Measurements from ENCODE around the gene MGAT3.

The MGAT3 gene

DNA sequence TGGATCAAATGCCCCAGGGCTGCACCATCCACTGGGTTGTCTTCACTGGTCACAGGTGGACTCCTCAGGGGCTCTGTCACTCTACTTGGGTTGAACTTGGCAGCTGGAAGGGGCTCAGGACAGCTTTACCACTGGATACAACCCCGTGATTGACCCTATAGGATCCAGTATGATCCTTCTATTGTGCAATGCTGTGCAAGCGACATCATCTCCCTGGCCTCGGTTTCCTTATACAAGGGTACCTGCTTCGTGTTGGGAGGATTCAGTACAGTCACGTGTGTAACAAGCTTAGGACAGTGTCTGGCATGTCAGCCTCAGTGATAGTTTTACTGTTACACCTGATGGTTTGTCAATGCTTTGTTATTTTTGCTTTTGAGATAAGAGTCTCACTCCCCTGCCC lies 24.8 kb downstream of the MGAT3 start:
- ATAC-seq (ENCODE audit: insufficient read depth, low read depth) (no peak), DNase-seq (no peak)
- Histone ChIP-seq H3K27me3 (ENCODE audit: insufficient read depth, low read length, poor library complexity) (no peaks in the 10 kb centered on the region), H3K36me3 (ENCODE audit: insufficient read depth, low read length) (no peaks in the 10 kb centered on the region), H4K20me1 (ENCODE audit: insufficient read depth, low read length) (peaks cover 8% of the 10 kb centered on the region), H3K27ac (ENCODE audit: low read length) (no peak overlapping the region), H3K4me1 (ENCODE audit: insufficient read depth, low read length) (no peaks in the 10 kb centered on the region), H3K79me2 (ENCODE audit: insufficient read depth, low read length) (no peaks in the 10 kb centered on the region), H3K9ac (ENCODE audit: low read depth, low read length) (no peak overlapping the region), H3K4me2 (ENCODE audit: insufficient read depth, low read length) (no peak overlapping the region), H3K4me3 (ENCODE audit: low read depth in 1 of 2, low read length in 2 of 2) (no peak overlapping the region), H2AFZ (ENCODE audit: low read depth, low read length) (no peak overlapping the region), H3K9me3 (ENCODE audit: insufficient read depth, low read length, severe bottlenecking) (no peaks in the 10 kb centered on the region)
- TF ChIP-seq, protein P1, sequence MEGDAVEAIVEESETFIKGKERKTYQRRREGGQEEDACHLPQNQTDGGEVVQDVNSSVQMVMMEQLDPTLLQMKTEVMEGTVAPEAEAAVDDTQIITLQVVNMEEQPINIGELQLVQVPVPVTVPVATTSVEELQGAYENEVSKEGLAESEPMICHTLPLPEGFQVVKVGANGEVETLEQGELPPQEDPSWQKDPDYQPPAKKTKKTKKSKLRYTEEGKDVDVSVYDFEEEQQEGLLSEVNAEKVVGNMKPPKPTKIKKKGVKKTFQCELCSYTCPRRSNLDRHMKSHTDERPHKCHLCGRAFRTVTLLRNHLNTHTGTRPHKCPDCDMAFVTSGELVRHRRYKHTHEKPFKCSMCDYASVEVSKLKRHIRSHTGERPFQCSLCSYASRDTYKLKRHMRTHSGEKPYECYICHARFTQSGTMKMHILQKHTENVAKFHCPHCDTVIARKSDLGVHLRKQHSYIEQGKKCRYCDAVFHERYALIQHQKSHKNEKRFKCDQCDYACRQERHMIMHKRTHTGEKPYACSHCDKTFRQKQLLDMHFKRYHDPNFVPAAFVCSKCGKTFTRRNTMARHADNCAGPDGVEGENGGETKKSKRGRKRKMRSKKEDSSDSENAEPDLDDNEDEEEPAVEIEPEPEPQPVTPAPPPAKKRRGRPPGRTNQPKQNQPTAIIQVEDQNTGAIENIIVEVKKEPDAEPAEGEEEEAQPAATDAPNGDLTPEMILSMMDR (IDR thresholded peaks at IDR 0.05; ENCODE audit: borderline replicate concordance, extremely low read depth, low read length, poor library complexity, severe bottlenecking): no peak
- TF ChIP-seq EZH2 (IDR thresholded peaks at IDR 0.05; ENCODE audit: borderline replicate concordance, low read depth, low read length, severe bottlenecking): no peak

DNA sequence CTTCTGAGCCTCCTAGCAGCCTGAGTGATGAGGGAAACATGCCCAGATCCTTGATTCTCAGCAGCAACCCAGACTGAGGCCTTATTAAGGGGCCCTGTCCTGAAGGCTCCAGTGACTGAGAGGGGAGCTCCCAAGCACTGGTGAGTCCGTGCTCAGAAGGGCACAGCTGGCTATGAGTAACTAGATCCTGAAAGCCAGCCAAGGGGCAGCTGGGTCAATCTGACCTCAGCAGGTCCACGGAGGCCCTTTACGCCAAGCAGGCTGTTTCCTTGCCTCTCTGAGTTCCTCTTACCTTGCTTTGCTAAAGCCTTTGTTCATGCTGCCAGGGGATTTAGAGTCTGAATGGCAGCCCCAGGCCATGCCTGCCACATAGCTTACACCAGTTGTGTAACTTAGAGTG lies 26.0 kb downstream of the MGAT3 start:
- H2AFZ ChIP-seq (ENCODE audit: low read depth, low read length): no peak overlapping the region
- H3K4me1 ChIP-seq (ENCODE audit: insufficient read depth, low read length): no peaks in the 10 kb centered on the region
- peaks cover 8% of the 10 kb centered on the region; the same call in 1 of the 2 replicates for H4K20me1 ChIP-seq (ENCODE audit: insufficient read depth, low read length)
- H3K27ac ChIP-seq (ENCODE audit: low read length): no peak overlapping the region
- no peak overlapping the region for H3K4me3 ChIP-seq (ENCODE audit: low read depth in 1 of 2, low read length in 2 of 2)
- H3K9ac ChIP-seq (ENCODE audit: low read depth, low read length): no peak overlapping the region
- no peaks in the 10 kb centered on the region for H3K36me3 ChIP-seq (ENCODE audit: insufficient read depth, low read length)
- TF ChIP-seq, protein P1 (IDR thresholded peaks at IDR 0.05; ENCODE audit: borderline replicate concordance, extremely low read depth, low read length, poor library complexity, severe bottlenecking): no peak
- no peak for TF ChIP-seq EZH2 (IDR thresholded peaks at IDR 0.05; ENCODE audit: borderline replicate concordance, low read depth, low read length, severe bottlenecking)
- no peaks in the 10 kb centered on the region for H3K79me2 ChIP-seq (ENCODE audit: insufficient read depth, low read length)
- no peaks in the 10 kb centered on the region for H3K9me3 ChIP-seq (ENCODE audit: insufficient read depth, low read length, severe bottlenecking)
- no peaks in the 10 kb centered on the region for H3K27me3 ChIP-seq (ENCODE audit: insufficient read depth, low read length, poor library complexity)
- DNase-seq: no peak
- ATAC-seq (ENCODE audit: insufficient read depth, low read depth): no peak
- no peak overlapping the region for H3K4me2 ChIP-seq (ENCODE audit: insufficient read depth, low read length)

DNA sequence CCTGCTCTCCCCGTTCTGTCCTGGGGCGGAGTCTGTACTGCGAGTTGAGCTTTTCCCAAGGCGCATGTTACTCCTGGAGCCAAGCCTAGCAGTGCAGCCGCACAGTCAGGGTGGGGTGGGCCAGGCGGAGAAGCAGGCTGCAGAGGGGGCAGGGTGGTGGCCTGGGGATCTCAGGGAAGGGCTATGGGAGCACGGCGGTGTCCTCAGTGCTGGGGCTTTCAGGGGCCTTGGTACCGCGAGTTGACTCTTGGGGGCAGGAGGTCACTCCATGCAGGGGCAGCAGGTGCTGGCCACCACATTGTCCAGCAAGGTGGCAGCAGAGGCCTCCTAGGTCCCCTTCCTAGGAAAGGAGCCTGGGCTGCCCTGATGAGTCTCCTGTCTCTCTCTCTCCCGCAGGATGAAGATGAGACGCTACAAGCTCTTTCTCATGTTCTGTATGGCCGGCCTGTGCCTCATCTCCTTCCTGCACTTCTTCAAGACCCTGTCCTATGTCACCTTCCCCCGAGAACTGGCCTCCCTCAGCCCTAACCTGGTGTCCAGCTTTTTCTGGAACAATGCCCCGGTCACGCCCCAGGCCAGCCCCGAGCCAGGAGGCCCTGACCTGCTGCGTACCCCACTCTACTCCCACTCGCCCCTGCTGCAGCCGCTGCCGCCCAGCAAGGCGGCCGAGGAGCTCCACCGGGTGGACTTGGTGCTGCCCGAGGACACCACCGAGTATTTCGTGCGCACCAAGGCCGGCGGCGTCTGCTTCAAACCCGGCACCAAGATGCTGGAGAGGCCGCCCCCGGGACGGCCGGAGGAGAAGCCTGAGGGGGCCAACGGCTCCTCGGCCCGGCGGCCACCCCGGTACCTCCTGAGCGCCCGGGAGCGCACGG lies 30.4 kb downstream of the MGAT3 start:
- Histone ChIP-seq H3K27ac (ENCODE audit: low read length) (no peak overlapping the region), H3K27me3 (ENCODE audit: insufficient read depth, low read length, poor library complexity) (no peaks in the 10 kb centered on the region), H3K79me2 (ENCODE audit: insufficient read depth, low read length) (no peaks in the 10 kb centered on the region), H3K9ac (ENCODE audit: low read depth, low read length) (no peak overlapping the region), H3K4me3 (ENCODE audit: low read depth in 1 of 2, low read length in 2 of 2) (no peak overlapping the region), H2AFZ (ENCODE audit: low read depth, low read length) (no peak overlapping the region), H3K4me1 (ENCODE audit: insufficient read depth, low read length) (peaks cover 7% of the 10 kb centered on the region; the same call in 1 of the 2 replicates), H3K36me3 (ENCODE audit: insufficient read depth, low read length) (no peaks in the 10 kb centered on the region), H3K9me3 (ENCODE audit: insufficient read depth, low read length, severe bottlenecking) (no peaks in the 10 kb centered on the region), H4K20me1 (ENCODE audit: insufficient read depth, low read length) (no peaks in the 10 kb centered on the region), H3K4me2 (ENCODE audit: insufficient read depth, low read length) (no peak overlapping the region)
- DNase-seq (no peak), ATAC-seq (ENCODE audit: insufficient read depth, low read depth) (no peak)
- TF ChIP-seq, protein P1 (IDR thresholded peaks at IDR 0.05; ENCODE audit: borderline replicate concordance, extremely low read depth, low read length, poor library complexity, severe bottlenecking): no peak
- TF ChIP-seq EZH2 (IDR thresholded peaks at IDR 0.05; ENCODE audit: borderline replicate concordance, low read depth, low read length, severe bottlenecking): no peak

Data from DND-41 (cell line).